ENCODE data around the gene IFFO2.

The IFFO2 gene

GRCh38 chr1:18972531-18972930 is 16.1 kb upstream of the IFFO2 start:
- no peak for DNase-seq (ENCODE audit: low read depth)

GRCh38 chr1:18970762-18971161 is 14.3 kb upstream of the IFFO2 start:
- DNase-seq (ENCODE audit: low read depth): no peak

DNA sequence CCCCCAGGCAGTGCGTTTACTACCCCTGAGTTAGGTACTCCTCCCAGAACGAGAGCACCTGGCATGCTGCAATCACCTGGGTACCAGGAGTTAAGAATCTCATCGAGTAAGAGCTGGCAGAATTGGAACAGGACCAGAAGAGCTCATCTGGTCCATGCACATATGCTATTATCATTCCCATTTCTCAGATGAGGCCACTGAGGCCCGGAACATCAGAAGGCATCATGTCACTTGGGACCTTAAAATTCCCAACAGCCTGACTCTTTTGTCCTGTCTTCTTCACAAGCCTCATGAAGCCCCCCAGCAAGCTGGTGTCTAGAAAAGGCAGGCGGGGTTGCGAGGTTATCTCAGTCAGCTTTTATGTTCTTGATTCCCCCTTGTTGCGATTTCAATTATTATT is 13.9 kb upstream of the IFFO2 start:
- no peak for DNase-seq (ENCODE audit: low read depth)

GRCh38 chr1:18967066-18967690 is 10.7 kb upstream of the IFFO2 start:
- DNase-seq (ENCODE audit: low read depth): no peak

DNA sequence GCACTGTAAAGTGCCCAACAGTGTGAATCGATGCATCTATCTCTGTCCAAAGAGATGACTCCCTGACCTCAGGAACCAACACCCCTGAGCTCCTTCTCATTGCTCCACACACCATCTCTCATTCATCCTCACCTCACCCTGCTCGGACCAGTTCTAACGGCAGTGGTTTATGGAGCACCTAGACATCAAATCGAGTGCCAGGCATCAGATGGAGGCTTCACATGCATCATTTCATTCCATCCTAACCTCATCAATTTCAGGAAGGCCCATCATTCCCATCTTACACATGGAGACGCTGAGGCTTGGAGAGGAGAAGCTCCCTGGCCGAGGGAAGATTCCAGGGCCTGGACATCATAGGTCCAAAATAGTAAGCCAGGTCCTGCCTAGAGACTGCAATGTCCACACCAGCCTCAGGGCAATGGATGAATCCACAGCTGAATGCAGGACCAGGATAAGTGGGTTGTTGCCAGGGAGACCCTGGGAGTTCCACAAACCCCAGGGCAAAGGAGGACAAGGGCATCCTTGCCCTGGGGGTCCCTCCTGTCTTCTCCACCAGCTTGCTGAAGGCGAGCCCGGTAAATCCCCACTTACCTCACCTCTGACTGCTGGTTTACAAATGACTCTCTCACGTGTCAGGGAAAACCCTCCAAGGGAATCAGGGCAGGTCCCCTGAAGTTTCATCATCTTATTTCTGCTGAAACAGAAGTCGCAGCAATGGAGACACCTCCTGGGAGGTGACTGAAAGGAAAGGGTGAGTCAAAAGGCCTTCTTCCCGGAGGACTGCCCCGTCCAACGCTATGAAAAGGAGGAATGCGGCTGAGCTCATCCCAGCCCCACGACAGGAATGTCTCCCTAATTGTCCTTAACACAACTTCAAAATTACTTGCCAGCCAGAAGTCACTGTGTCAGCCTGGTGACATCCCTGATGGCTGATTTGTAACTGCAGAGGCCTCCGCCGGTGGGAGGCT is 9.0 kb upstream of the IFFO2 start:
- DNase-seq (ENCODE audit: low read depth): no peak

GRCh38 chr1:18963968-18964367 is 7.5 kb upstream of the IFFO2 start:
- no peak for DNase-seq (ENCODE audit: low read depth)

- no peak for DNase-seq (ENCODE audit: low read depth)
Measured at GRCh38 chr1:18962855-18963737, 6.6 kb upstream of the IFFO2 start.

DNA sequence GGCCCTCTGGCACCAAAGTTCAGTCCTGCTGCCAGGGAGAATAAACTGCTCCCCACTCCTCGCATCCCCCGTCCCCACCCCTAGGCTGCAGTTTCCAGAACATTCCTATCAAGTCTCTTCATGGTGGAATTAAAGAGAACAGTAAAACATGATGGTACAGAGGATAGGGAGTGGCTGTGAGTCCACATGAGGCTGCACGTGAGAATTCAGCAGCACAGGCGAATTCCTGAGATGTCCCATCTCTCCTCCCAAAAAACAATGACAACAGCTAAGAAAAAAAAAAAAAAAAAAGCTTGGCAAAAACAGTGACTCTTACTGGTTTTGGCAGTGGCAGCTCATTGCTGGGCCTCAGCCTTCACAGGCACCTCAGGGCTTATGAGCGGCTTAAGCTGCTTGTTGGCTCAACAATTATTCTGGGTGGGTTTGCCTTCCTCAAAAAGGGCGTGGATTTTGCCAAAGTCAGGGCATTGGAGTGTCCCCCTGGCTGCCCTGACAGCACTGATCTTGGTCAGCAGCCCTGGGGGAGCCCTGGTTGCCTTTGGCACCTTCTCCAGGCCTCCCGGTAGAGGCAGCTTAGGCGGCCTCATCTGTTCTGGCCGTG is 5.7 kb upstream of the IFFO2 start:
- no peak for DNase-seq (ENCODE audit: low read depth)

DNA sequence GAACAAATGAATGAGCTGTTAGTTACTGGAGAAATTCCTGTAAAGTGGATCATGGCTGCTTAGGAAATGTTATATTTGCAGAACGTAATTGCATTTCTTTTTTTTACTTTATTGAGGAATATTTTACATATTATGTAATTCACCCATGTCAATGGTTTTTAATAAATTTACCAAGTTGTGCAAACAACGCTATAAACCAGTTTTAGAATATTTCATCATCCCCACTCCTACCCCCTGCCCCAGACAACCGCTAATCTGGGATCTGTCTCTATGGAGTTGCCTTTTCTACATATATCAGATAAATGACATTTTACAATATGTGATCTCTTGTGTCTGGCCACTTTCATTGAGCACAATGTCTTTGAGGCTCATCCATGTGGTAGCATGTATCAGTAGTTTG is 4.3 kb upstream of the IFFO2 start:
- DNase-seq (ENCODE audit: low read depth): no peak

DNA sequence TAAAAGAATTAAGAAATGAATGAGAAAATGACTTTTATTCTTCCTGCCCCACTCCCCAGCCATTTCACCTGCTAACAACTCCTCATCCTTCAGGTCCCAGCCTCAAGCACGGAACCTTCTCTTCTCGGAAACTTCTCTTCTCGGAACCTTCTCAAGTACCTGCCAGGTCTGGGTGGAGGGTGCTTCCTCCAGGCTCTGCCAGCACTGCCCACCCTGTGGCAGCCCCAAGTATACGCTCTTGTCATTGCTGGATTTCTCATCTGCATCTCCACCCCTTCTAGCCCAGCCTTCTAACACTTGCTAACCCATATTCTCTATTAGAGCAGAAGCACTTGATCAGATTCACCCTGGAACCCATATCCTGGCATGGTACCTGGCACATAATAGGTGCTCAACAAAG is 3.9 kb upstream of the IFFO2 start:
- DNase-seq (ENCODE audit: low read depth): no peak

DNA sequence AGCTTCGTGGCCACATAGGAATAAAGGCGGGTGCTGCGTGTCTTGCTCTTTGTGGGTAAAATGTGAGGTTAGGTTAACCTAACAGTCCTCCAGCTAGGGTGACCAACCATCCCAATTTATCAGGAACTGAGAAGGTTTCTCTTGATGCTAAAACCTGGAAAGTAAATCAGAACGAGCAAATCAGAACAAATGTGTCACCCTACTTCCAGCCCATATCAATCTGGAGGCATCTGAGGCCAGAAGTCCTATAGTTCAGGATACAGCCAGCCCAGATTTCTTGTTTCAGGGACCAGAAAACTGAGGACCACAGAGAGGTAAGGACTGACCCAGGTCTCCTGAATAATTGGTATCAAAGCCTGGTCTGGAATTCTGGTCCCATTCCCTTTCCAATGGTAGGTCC is 3.1 kb upstream of the IFFO2 start:
- no peak for DNase-seq (ENCODE audit: low read depth)

- no peak for DNase-seq (ENCODE audit: low read depth)
Measured at GRCh38 chr1:18957532-18958300, 1.2 kb upstream of the IFFO2 start.

GRCh38 chr1:18957136-18957521 is 653 bp upstream of the IFFO2 start:
- DNase-seq (ENCODE audit: low read depth): no peak

GRCh38 chr1:18955441-18956192 is 859 bp downstream of the IFFO2 start:
- peak; percentile 46 for DNase-seq (ENCODE audit: low read depth)

GRCh38 chr1:18955131-18955440 is 1.4 kb downstream of the IFFO2 start:
- no peak for DNase-seq (ENCODE audit: low read depth)

GRCh38 chr1:18954270-18955071 is 2.0 kb downstream of the IFFO2 start:
- DNase-seq (ENCODE audit: low read depth): no peak

DNA sequence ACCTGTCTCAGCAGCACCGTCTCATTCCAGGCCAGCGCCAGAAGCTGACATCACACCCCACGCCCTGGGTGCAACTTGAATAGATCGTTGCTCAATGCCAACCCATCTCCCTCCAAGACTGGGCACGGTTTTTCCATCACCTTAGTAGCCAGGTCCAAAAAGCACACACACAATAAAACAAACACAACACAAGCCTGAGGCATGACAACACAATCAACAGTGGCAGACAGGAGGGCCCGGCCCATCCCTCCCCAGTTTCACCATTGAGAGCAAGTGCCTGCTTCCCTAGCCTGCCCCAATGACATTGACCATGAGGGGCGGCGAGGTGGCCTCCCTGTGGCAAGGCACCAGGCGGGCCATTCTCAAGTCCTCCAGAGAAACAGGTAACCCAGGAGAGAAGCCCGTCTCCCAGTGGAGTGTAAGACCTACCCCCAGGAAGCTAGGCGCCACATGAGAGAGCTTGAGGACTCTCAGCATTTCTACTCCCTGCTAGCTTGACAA is 2.7 kb downstream of the IFFO2 start:
- no peak for DNase-seq (ENCODE audit: low read depth)

DNA sequence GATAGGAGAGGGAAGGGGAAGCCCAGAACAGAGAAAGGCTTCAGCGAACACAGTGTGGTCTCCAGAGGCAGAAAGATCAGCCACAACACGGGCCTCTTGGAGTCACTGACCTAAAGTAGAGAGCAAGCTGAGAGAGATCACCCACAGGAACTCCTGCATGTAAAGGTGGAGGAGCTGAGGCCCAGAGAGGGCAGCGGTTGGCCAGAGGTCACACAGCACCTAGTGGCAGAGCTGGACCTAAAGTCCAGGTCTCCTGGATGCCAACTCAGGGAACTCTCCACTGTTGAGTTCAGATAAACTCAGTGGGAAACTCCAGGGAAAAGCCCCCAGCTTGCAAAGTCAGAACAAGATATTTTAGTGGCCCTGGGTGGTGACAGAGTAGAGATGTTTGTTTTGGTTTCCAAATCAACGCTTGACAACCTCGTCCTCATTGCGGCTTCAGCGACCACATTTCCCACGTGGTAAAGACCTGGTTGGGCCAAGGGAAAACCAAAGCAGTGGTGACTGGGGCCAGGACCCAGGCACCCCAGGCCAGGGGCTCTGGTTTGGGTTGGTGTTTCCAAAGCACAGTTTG is 4.6 kb downstream of the IFFO2 start:
- DNase-seq (ENCODE audit: low read depth): peak; percentile 68

- no peak for DNase-seq (ENCODE audit: low read depth)
Measured at GRCh38 chr1:18951416-18951815, 5.1 kb downstream of the IFFO2 start.

Data from T follicular helper cell (primary cell).